Trophoblast cell (in vitro differentiated cells and primary cell): Measurements from ENCODE around the gene IL1RAP.

Source experiments
- DNase-seq, 2 donors: peaks; one replicate each; pipeline ENCODE4 v3.0.0-alpha.2; 2016
- H2AFZ ChIP-seq: 2 replicates; pipeline ENCODE4 v1.6.1; 2013; ENCODE audit warnings: low read length, moderate library complexity, mild to moderate bottlenecking; ENCODE audit not compliant: insufficient read depth, poor library complexity
- H2AK5ac ChIP-seq: 2 replicates; pipeline ENCODE4 v1.6.1; 2013; ENCODE audit warnings: mild to moderate bottlenecking, low read length
- H2BK120ac ChIP-seq: 2 replicates; pipeline ENCODE4 v1.6.1; 2013; ENCODE audit warnings: low read length, mild to moderate bottlenecking, moderate library complexity; ENCODE audit not compliant: insufficient read depth, poor library complexity
- H2BK12ac ChIP-seq: 2 replicates; pipeline ENCODE4 v1.6.1; 2013; ENCODE audit warnings: mild to moderate bottlenecking, low read length, moderate library complexity
- H2BK5ac ChIP-seq: 2 replicates; pipeline ENCODE4 v1.6.1; 2013; ENCODE audit warnings: low read length, low read depth, moderate library complexity, mild to moderate bottlenecking; ENCODE audit not compliant: poor library complexity
- H3K14ac ChIP-seq: 2 replicates; pipeline ENCODE4 v1.6.1; 2013; ENCODE audit warnings: mild to moderate bottlenecking, low read length
- H3K18ac ChIP-seq: 2 replicates; pipeline ENCODE4 v1.6.1; 2013; ENCODE audit warnings: mild to moderate bottlenecking, low read length
- H3K23ac ChIP-seq: 2 replicates; pipeline ENCODE4 v1.6.1; 2013; ENCODE audit warnings: low read length
- H3K27ac ChIP-seq: 2 replicates; pipeline ENCODE4 v1.5.1; 2013; ENCODE audit warnings: low read depth, mild to moderate bottlenecking, inconsistent platforms, low read length, moderate library complexity
- H3K27me3 ChIP-seq: 2 replicates; pipeline ENCODE4 v1.6.1; 2013; ENCODE audit warnings: inconsistent platforms, mild to moderate bottlenecking, low read length, moderate library complexity; ENCODE audit not compliant: insufficient read depth
- H3K36me3 ChIP-seq, 2 experiments: 1 replicate in 1 of 2; 2 replicates in 1 of 2; pipeline ENCODE4 v1.6.1; 2013; ENCODE audit warnings: low read length in 2 of 2, mild to moderate bottlenecking in 2 of 2, moderate library complexity in 1 of 2; ENCODE audit not compliant: insufficient read depth in 2 of 2, control insufficient read depth in 1 of 2
- H3K4ac ChIP-seq: 2 replicates; pipeline ENCODE4 v1.6.1; 2013; ENCODE audit warnings: low read depth, mild to moderate bottlenecking, low read length, moderate library complexity
- H3K4me1 ChIP-seq, 2 experiments: 1 replicate in 1 of 2; 2 replicates in 1 of 2; pipeline ENCODE4 v1.6.1; 2013; ENCODE audit warnings: low read length in 2 of 2, mild to moderate bottlenecking in 2 of 2, moderate library complexity in 1 of 2; ENCODE audit not compliant: insufficient read depth in 2 of 2, control insufficient read depth in 1 of 2
- H3K4me2 ChIP-seq: 2 replicates; pipeline ENCODE4 v1.6.1; 2013; ENCODE audit warnings: inconsistent platforms, mild to moderate bottlenecking, low read length, moderate library complexity
- H3K4me3 ChIP-seq: 2 replicates; pipeline ENCODE4 v1.5.1; 2013; ENCODE audit warnings: mild to moderate bottlenecking, low read depth, low read length, inconsistent platforms
- H3K79me1 ChIP-seq: one replicate; pipeline ENCODE4 v1.6.1; 2013; ENCODE audit warnings: low read length
- H3K79me2 ChIP-seq: 2 replicates; pipeline ENCODE4 v1.6.1; 2013; ENCODE audit warnings: low read length, mild to moderate bottlenecking; ENCODE audit not compliant: control insufficient read depth, insufficient read depth, poor library complexity
- H3K9ac ChIP-seq: 2 replicates; pipeline ENCODE4 v1.6.1; 2013; ENCODE audit warnings: mild to moderate bottlenecking, low read length
- H3K9me3 ChIP-seq: 2 replicates; pipeline ENCODE4 v1.6.1; 2013; ENCODE audit warnings: low read depth, mild to moderate bottlenecking, control low read depth, inconsistent platforms, low read length; ENCODE audit not compliant: insufficient read depth
- H4K12ac ChIP-seq: 2 replicates; pipeline ENCODE4 v1.6.1; 2013; ENCODE audit warnings: low read depth, mild to moderate bottlenecking, low read length, moderate library complexity
- H4K8ac ChIP-seq: 2 replicates; pipeline ENCODE4 v1.6.1; 2013; ENCODE audit warnings: low read depth, mild to moderate bottlenecking, low read length, moderate library complexity
- H4K91ac ChIP-seq: one replicate; pipeline ENCODE4 v1.6.1; 2013; ENCODE audit warnings: low read depth, mild to moderate bottlenecking, low read length, moderate library complexity
- WGBS: extraction: QIAGEN DNeasy Blood & Tissue Kit; methylation state at CpG from one replicate; pipeline ENCODE4 v1.1.7; 2013; ENCODE audit warnings: missing lambda C conversion rate; ENCODE audit not compliant: insufficient read length, insufficient coverage; ENCODE audit errors: extremely low coverage; 5-methylcytosine and 5-hydroxymethylcytosine counted together

IL1RAP gene

GRCh38 chr3:190496859-190497258 is 17.0 kb upstream of the IL1RAP start:
- H3K14ac ChIP-seq: no peak overlapping the region
- H3K18ac ChIP-seq: no peak overlapping the region
- no peak for DNase-seq
- no peak overlapping the region for H3K23ac ChIP-seq
- no peaks in the 10 kb centered on the region for H3K4me1 ChIP-seq
- H2AK5ac ChIP-seq: no peak overlapping the region
- H3K4me3 ChIP-seq: no peak overlapping the region
- H4K91ac ChIP-seq: no peak overlapping the region
- no peaks in the 10 kb centered on the region for H3K79me1 ChIP-seq
- no peak overlapping the region for H2BK12ac ChIP-seq
- no peaks in the 10 kb centered on the region for H3K36me3 ChIP-seq
- no peak overlapping the region for H2AFZ ChIP-seq
- H3K27me3 ChIP-seq: no peaks in the 10 kb centered on the region
- H3K9me3 ChIP-seq: no peaks in the 10 kb centered on the region
- no peak overlapping the region for H3K4me2 ChIP-seq
- no peak overlapping the region for H3K4ac ChIP-seq
- no peak overlapping the region for H2BK5ac ChIP-seq
- no peak overlapping the region for H3K9ac ChIP-seq
- no peaks in the 10 kb centered on the region for H3K79me2 ChIP-seq
- no peak overlapping the region for H2BK120ac ChIP-seq
- H4K12ac ChIP-seq: no peak overlapping the region
- H3K27ac ChIP-seq: no peak overlapping the region
- WGBS: no CpG with 5 or more reads among the region's 1 CpG
- H4K8ac ChIP-seq: no peak overlapping the region

GRCh38 chr3:190497811-190498210 is 16.1 kb upstream of the IL1RAP start:
- Histone ChIP-seq H3K27ac (no peak overlapping the region), H3K23ac (no peak overlapping the region), H2AFZ (no peak overlapping the region), H3K27me3 (no peaks in the 10 kb centered on the region), H4K91ac (no peak overlapping the region), H3K4ac (no peak overlapping the region), H3K9me3 (no peaks in the 10 kb centered on the region), H3K4me1 (no peaks in the 10 kb centered on the region), H3K14ac (no peak overlapping the region), H3K9ac (no peak overlapping the region), H2BK12ac (no peak overlapping the region), H3K36me3 (no peaks in the 10 kb centered on the region), H3K4me3 (no peak overlapping the region), H2AK5ac (no peak overlapping the region), H4K8ac (no peak overlapping the region), H4K12ac (no peak overlapping the region), H2BK5ac (no peak overlapping the region), H3K4me2 (no peak overlapping the region), H3K79me2 (no peaks in the 10 kb centered on the region), H3K79me1 (no peaks in the 10 kb centered on the region), H2BK120ac (no peak overlapping the region), H3K18ac (no peak overlapping the region)
- no CpG with 5 or more reads among the region's 3 CpGs for WGBS
- peak; percentile 85 to 93 for DNase-seq

GRCh38 chr3:190498293-190498692 is 15.6 kb upstream of the IL1RAP start:
- H3K18ac ChIP-seq: no peak overlapping the region
- H2AK5ac ChIP-seq: no peak overlapping the region
- H2BK120ac ChIP-seq: no peak overlapping the region
- no peak overlapping the region for H2BK12ac ChIP-seq
- no peak overlapping the region for H4K91ac ChIP-seq
- no peak overlapping the region for H3K4me2 ChIP-seq
- H3K27me3 ChIP-seq: no peaks in the 10 kb centered on the region
- H3K79me2 ChIP-seq: no peaks in the 10 kb centered on the region
- no peak overlapping the region for H3K9ac ChIP-seq
- H4K8ac ChIP-seq: no peak overlapping the region
- no peak overlapping the region for H3K4ac ChIP-seq
- no CpG with 5 or more reads among the region's 2 CpGs for WGBS
- no peaks in the 10 kb centered on the region for H3K4me1 ChIP-seq
- no peak overlapping the region for H4K12ac ChIP-seq
- H3K27ac ChIP-seq: no peak overlapping the region
- H3K9me3 ChIP-seq: no peaks in the 10 kb centered on the region
- DNase-seq: peak; percentile 73 to 90
- H3K36me3 ChIP-seq: no peaks in the 10 kb centered on the region
- H3K14ac ChIP-seq: no peak overlapping the region
- no peak overlapping the region for H2AFZ ChIP-seq
- H3K4me3 ChIP-seq: no peak overlapping the region
- H3K79me1 ChIP-seq: no peaks in the 10 kb centered on the region
- H2BK5ac ChIP-seq: no peak overlapping the region
- H3K23ac ChIP-seq: no peak overlapping the region

- Histone ChIP-seq H2AK5ac (no peak overlapping the region), H3K9me3 (no peaks in the 10 kb centered on the region), H3K27ac (no peak overlapping the region), H3K27me3 (no peaks in the 10 kb centered on the region), H3K14ac (no peak overlapping the region), H3K4me1 (no peaks in the 10 kb centered on the region), H4K12ac (no peak overlapping the region), H4K8ac (no peak overlapping the region), H2AFZ (no peak overlapping the region), H3K79me2 (no peaks in the 10 kb centered on the region), H2BK12ac (no peak overlapping the region), H3K18ac (no peak overlapping the region), H3K9ac (no peak overlapping the region), H3K4ac (no peak overlapping the region), H4K91ac (no peak overlapping the region), H2BK5ac (no peak overlapping the region), H3K4me2 (no peak overlapping the region), H3K23ac (no peak overlapping the region), H3K79me1 (no peaks in the 10 kb centered on the region), H3K4me3 (no peak overlapping the region), H2BK120ac (no peak overlapping the region), H3K36me3 (no peaks in the 10 kb centered on the region)
- 100% methylated on average over 1 of the region's 2 CpGs for WGBS
- DNase-seq: no peak
Observed at GRCh38 chr3:190499122-190499521, 14.8 kb upstream of the IL1RAP start.
